OCI-LY3 (cell line): ENCODE measurements around the gene CCL23.

Source experiments
- H2AFZ ChIP-seq: fragments of 200-600, 300-600 bp; shearing (Covaris generic); 2 replicates; pipeline ENCODE4 v1.6.0; 2014; ENCODE audit warnings: antibody characterized with exemption, low read depth, low read length
- H3K27ac ChIP-seq: fragments of 200-600, 300-600 bp; sonication (generic); 2 replicates; pipeline ENCODE4 v1.5.1; 2014; ENCODE audit warnings: mild to moderate bottlenecking, low read length, moderate library complexity, mixed read lengths
- H3K27me3 ChIP-seq: fragments of 200-600, 300-600 bp; sonication (generic); 2 replicates; pipeline ENCODE4 v1.6.1; 2014; ENCODE audit warnings: low read depth, low read length, mixed read lengths
- H3K36me3 ChIP-seq: fragments of 200-600, 300-600 bp; sonication (generic); replicated peaks from 2 replicates; pipeline ENCODE3; 2014; ENCODE audit warnings: low read depth, low read length, mixed read lengths
- H3K4me1 ChIP-seq: fragments of 300-600, 200-600 bp; sonication (generic); 2 replicates; pipeline ENCODE4 v1.6.1; 2014; ENCODE audit warnings: low read length, mixed read lengths
- H3K4me2 ChIP-seq: fragments of 200-600, 300-600 bp; sonication (generic); 2 replicates; pipeline ENCODE4 v1.6.1; 2014; ENCODE audit warnings: low read length, mixed read lengths
- H3K4me3 ChIP-seq: fragments of 300-600, 200-600 bp; sonication (generic); 2 replicates; pipeline ENCODE4 v1.5.1; 2014; ENCODE audit warnings: antibody characterized with exemption, mild to moderate bottlenecking, low read length, moderate library complexity
- H3K79me2 ChIP-seq: fragments of 300-600, 200-600 bp; shearing (Covaris generic); 2 replicates; pipeline ENCODE4 v1.6.1; 2014; ENCODE audit warnings: mild to moderate bottlenecking, low read length, mixed read lengths
- H3K9ac ChIP-seq: fragments of 300-600, 200-600 bp; shearing (Covaris generic); 2 replicates; pipeline ENCODE4 v1.6.0; 2014; ENCODE audit warnings: mild to moderate bottlenecking, low read length, moderate library complexity
- H3K9me3 ChIP-seq: fragments of 200-600, 300-600 bp; shearing (Covaris generic); 2 replicates; pipeline ENCODE4 v1.6.1; 2014; ENCODE audit warnings: low read length, mixed read lengths; ENCODE audit not compliant: insufficient read depth
- H4K20me1 ChIP-seq: fragments of 200-600, 300-600 bp; sonication (generic); 2 replicates; pipeline ENCODE4 v1.6.1; 2016; ENCODE audit warnings: low read length, mixed read lengths; ENCODE audit not compliant: insufficient read depth
- CTCF ChIP-seq: fragments of 200-600, 300-600 bp; sonication (generic); IDR thresholded peaks from 2 replicates; pipeline ENCODE4 v1.5.1; 2014; ENCODE audit warnings: antibody characterized with exemption, low read length, low read depth
- EZH2phosphoT487 ChIP-seq: fragments of 200-600 bp; shearing (Covaris generic); IDR thresholded peaks from 2 replicates; pipeline ENCODE4 v1.6.1; 2018; ENCODE audit warnings: antibody characterized with exemption, mixed run types, low read depth

Gene CCL23

GRCh38 chr17:36030956-36031355 lies 13.2 kb upstream of the CCL23 start:
- peaks cover 75% of the 10 kb centered on the region for H3K27me3 ChIP-seq
- H3K36me3 ChIP-seq: no peaks in the 10 kb centered on the region
- peaks cover 19% of the 10 kb centered on the region for H3K4me1 ChIP-seq
- no peaks in the 10 kb centered on the region for H3K79me2 ChIP-seq
- TF ChIP-seq CTCF (no peak), EZH2phosphoT487 (no peak)
- no peaks in the 10 kb centered on the region for H4K20me1 ChIP-seq
- no peak overlapping the region for H3K4me2 ChIP-seq
- no peaks in the 10 kb centered on the region for H3K9me3 ChIP-seq
- no peak overlapping the region for H3K9ac ChIP-seq
- H3K4me3 ChIP-seq: no peak overlapping the region
- H3K27ac ChIP-seq: no peak overlapping the region
- no peak overlapping the region for H2AFZ ChIP-seq

- no peak for TF ChIP-seq EZH2phosphoT487
- TF ChIP-seq CTCF: no peak
- peaks cover 62% of the 10 kb centered on the region for H3K27me3 ChIP-seq
- no peaks in the 10 kb centered on the region for H3K9me3 ChIP-seq
These were observed 10.0 kb upstream of the CCL23 start for GRCh38 chr17:36027761-36028160.

GRCh38 chr17:36024106-36024869 lies 6.5 kb upstream of the CCL23 start:
- no peaks in the 10 kb centered on the region for H3K9me3 ChIP-seq
- TF ChIP-seq EZH2phosphoT487 (no peak), CTCF (no peak)
- H3K9ac ChIP-seq: no peak overlapping the region
- no peak overlapping the region for H3K4me2 ChIP-seq
- no peak overlapping the region for H3K27ac ChIP-seq
- H3K27me3 ChIP-seq: peaks cover 33% of the 10 kb centered on the region
- no peaks in the 10 kb centered on the region for H3K36me3 ChIP-seq
- no peaks in the 10 kb centered on the region for H4K20me1 ChIP-seq
- H3K79me2 ChIP-seq: no peaks in the 10 kb centered on the region
- H3K4me3 ChIP-seq: no peak overlapping the region
- no peak overlapping the region for H2AFZ ChIP-seq
- H3K4me1 ChIP-seq: no peaks in the 10 kb centered on the region

More at GRCh38 chr17:36027761-36028160, 10.0 kb upstream of the CCL23 start:
- Histone ChIP-seq H3K4me1 (no peaks in the 10 kb centered on the region), H3K4me3 (no peak overlapping the region), H3K36me3 (no peaks in the 10 kb centered on the region), H3K9ac (no peak overlapping the region), H3K4me2 (no peak overlapping the region), H4K20me1 (no peaks in the 10 kb centered on the region), H2AFZ (no peak overlapping the region), H3K79me2 (no peaks in the 10 kb centered on the region), H3K27ac (no peak overlapping the region)

- Histone ChIP-seq H3K27me3 (peaks cover 19% of the 10 kb centered on the region), H3K9me3 (no peaks in the 10 kb centered on the region), H4K20me1 (no peaks in the 10 kb centered on the region), H2AFZ (no peak overlapping the region), H3K4me3 (no peak overlapping the region), H3K4me2 (no peak overlapping the region), H3K4me1 (peaks cover 16% of the 10 kb centered on the region), H3K27ac (no peak overlapping the region), H3K36me3 (no peaks in the 10 kb centered on the region), H3K9ac (no peak overlapping the region), H3K79me2 (no peaks in the 10 kb centered on the region)
- no peak for TF ChIP-seq CTCF
- TF ChIP-seq EZH2phosphoT487: no peak
These were observed 1.7 kb upstream of the CCL23 start for GRCh38 chr17:36019423-36019822.
